K562 (cell line): Measurements from ENCODE around the gene HOMEZ. TPM values are rescaled to one million over a fixed set of nuclear protein-coding genes. Genes with fewer than 3 reads are reported as not detected.

ENCODE experiments used
- ATAC-seq: fragments of 200-7000 bp; cut with Tn5 transposase; 3 replicates; pipeline ENCODE4 v1.9.1; 2020; ENCODE audit warnings: moderate library complexity
- BruUV-seq: library from RNA; stranded (reverse); fragments of 400-500 nt; replicated peaks from 2 replicates; lab custom pipeline; 2021; lab: Mats Ljungman, UMichigan
- CTCF ChIA-PET: fragments of 300-600 bp; formaldehyde crosslinking; extraction: SDS; loops from one replicate; lab custom pipeline; 2021; ENCODE audit warnings: low intra/inter-chr PET ratio; lab: Yijun Ruan, JAX
- POLR2A ChIA-PET: fragments of 300-600, 350-650 bp; sonication (Branson Sonifier 250); formaldehyde crosslinking; extraction: SDS; loops from one replicate; lab custom pipeline; 2021; ENCODE audit warnings: antibody characterized with exemption, inconsistent platforms; lab: Yijun Ruan, JAX
- DNase-seq, 4 experiments: peaks; one replicate each; pipeline versions ENCODE4 v3.0.0 to v3.0.0-alpha.2; 2011 to 2018; ENCODE audit warnings: low spot score in 3 of 4, mixed read lengths in 3 of 4; ENCODE audit errors: extremely low read depth in 1 of 4
- FAIRE-seq: peaks from 2 replicates; lab custom pipeline; 2011; peaks lifted over from hg19 to GRCh38; lab: Jason Lieb, UNC
- H2AFZ ChIP-seq: 2 replicates; pipeline ENCODE4 v1.6.0; 2011; ENCODE audit warnings: low read depth, low read length, control low read depth, inconsistent platforms
- H3K27ac ChIP-seq: fragments of 200-600 bp; 3 replicates; pipeline ENCODE4 v1.8.0; 2011; ENCODE audit warnings: low read depth, mild to moderate bottlenecking, control low read depth, inconsistent platforms, low read length, moderate library complexity, mixed read lengths; ENCODE audit errors: extremely low read depth
- H3K27me3 ChIP-seq, 2 experiments: fragments of 300-600 bp in 1 of 2; 2 replicates in 1 of 2; 3 replicates in 1 of 2; pipeline versions ENCODE4 v1.6.0 to v1.8.0; 2011; ENCODE audit warnings: inconsistent platforms in 2 of 2, low read length in 2 of 2, mild to moderate bottlenecking in 1 of 2, mixed read lengths in 1 of 2, moderate library complexity in 1 of 2; ENCODE audit not compliant: control insufficient read depth in 2 of 2, insufficient read depth in 2 of 2
- H3K36me3 ChIP-seq: fragments of 300-600 bp; 3 replicates; pipeline ENCODE4 v1.8.0; 2011; ENCODE audit warnings: mild to moderate bottlenecking, low read length, inconsistent platforms; ENCODE audit not compliant: control insufficient read depth, insufficient read depth
- H3K4me1 ChIP-seq, 2 experiments: fragments of 200-600 bp in 1 of 2; replicated peaks in 1 of 2; 2 replicates in 1 of 2; 3 replicates in 1 of 2; pipeline versions ENCODE4 v1.5.1 to v1.8.0; 2011; ENCODE audit warnings: inconsistent platforms in 2 of 2, low read length in 2 of 2, mild to moderate bottlenecking in 1 of 2, mixed read lengths in 1 of 2, moderate library complexity in 1 of 2; ENCODE audit not compliant: control insufficient read depth in 2 of 2, insufficient read depth in 2 of 2
- H3K4me2 ChIP-seq: 2 replicates; pipeline ENCODE4 v1.6.1; 2011; ENCODE audit warnings: low read length, control low read depth, inconsistent platforms, mixed read lengths; ENCODE audit not compliant: insufficient read depth
- H3K4me3 ChIP-seq: fragments of 200-600 bp; sonication (generic), shearing (Covaris generic); 2 replicates; pipeline ENCODE4 v1.5.1; 2016; ENCODE audit warnings: control low read depth, inconsistent platforms
- H3K79me2 ChIP-seq: fragments of 200-600 bp; 3 replicates; pipeline ENCODE4 v1.8.0; 2011; ENCODE audit warnings: low read length, inconsistent platforms; ENCODE audit not compliant: control insufficient read depth, insufficient read depth
- H3K9ac ChIP-seq, 2 experiments: 2 replicates each; pipeline versions ENCODE4 v1.6.0 to v1.6.1; 2011; ENCODE audit warnings: low read depth in 2 of 2, low read length in 2 of 2, control low read depth in 1 of 2, inconsistent platforms in 1 of 2, mild to moderate bottlenecking in 1 of 2, mixed read lengths in 1 of 2; ENCODE audit not compliant: insufficient read depth in 1 of 2
- H3K9me1 ChIP-seq: one replicate; pipeline ENCODE4 v1.6.0; 2011; ENCODE audit warnings: inconsistent platforms, mild to moderate bottlenecking, low read length, moderate library complexity; ENCODE audit not compliant: control insufficient read depth, insufficient read depth
- H3K9me3 ChIP-seq: replicated peaks from 2 replicates; pipeline ENCODE4 v1.5.1; 2011; ENCODE audit warnings: low read depth, low read length, inconsistent platforms; ENCODE audit not compliant: control insufficient read depth, insufficient read depth
- H4K20me1 ChIP-seq: replicated peaks from 2 replicates; pipeline ENCODE4 v1.6.1; 2011; ENCODE audit warnings: low read length, inconsistent platforms, mixed read lengths; ENCODE audit not compliant: control insufficient read depth, insufficient read depth
- ATF1 ChIP-seq, 2 experiments: fragments of 450-650 bp in 1 of 2; IDR thresholded peaks; 2 replicates each; pipeline ENCODE4 v1.6.1; 2016; ENCODE audit warnings: missing compliant biosample characterization in 1 of 2, missing genetic modification characterization in 1 of 2
- ESRRA ChIP-seq: fragments of 450-650 bp; IDR thresholded peaks from 2 replicates; pipeline ENCODE4 v1.6.1; 2014; ENCODE audit warnings: low read depth, mild to moderate bottlenecking, moderate library complexity, borderline replicate concordance
- GATA2 ChIP-seq: sonication (generic); formaldehyde crosslinking; IDR thresholded peaks from 2 replicates; pipeline ENCODE4 v1.4.0; 2020; ENCODE audit warnings: mild to moderate bottlenecking, missing genetic modification reagents
- HNRNPLL ChIP-seq: fragments of 200-400 bp; formaldehyde crosslinking; IDR thresholded peaks from 2 replicates; pipeline ENCODE4 v1.6.1; 2017; ENCODE audit warnings: low read length, low read depth, mild to moderate bottlenecking; ENCODE audit not compliant: poor library complexity, severe bottlenecking
- POLR2AphosphoS2 ChIP-seq: IDR thresholded peaks from 2 replicates; pipeline ENCODE4 v1.6.1; 2012; ENCODE audit warnings: low read length, improper control_type of control experiment
- PRPF4 ChIP-seq: fragments of 200-400 bp; formaldehyde crosslinking; IDR thresholded peaks from one replicate; pipeline ENCODE4 v1.6.1; 2017; ENCODE audit warnings: low read length, low read depth, mild to moderate bottlenecking; ENCODE audit not compliant: insufficient read depth, poor library complexity, severe bottlenecking
- SOX6 ChIP-seq: fragments of 450-650 bp; IDR thresholded peaks from 2 replicates; pipeline ENCODE4 v1.6.1; 2014; ENCODE audit warnings: mild to moderate bottlenecking
- WGBS: fragments of 100-300 bp; shearing (Covaris generic); methylation state at CpG from one replicate; pipeline ENCODE4 v1.1.6; 2016; ENCODE audit warnings: low coverage, mixed read lengths; ENCODE audit not compliant: insufficient coverage; ENCODE audit errors: missing lambda C conversion rate; 5-methylcytosine and 5-hydroxymethylcytosine counted together
- in situ Hi-C: fragments of 300-500 bp; cut with MboI; formaldehyde crosslinking; loops from 4 replicates; pipeline ENCODE4 v1.15.0; 2018; ENCODE audit warnings: inconsistent platforms, mixed read lengths
- intact Hi-C: fragments of 100-400 bp; cut with micrococcal nuclease; formaldehyde crosslinking; loops from 2 replicates; pipeline ENCODE4 v1.14.2; 2022
- polyA plus RNA-seq, 8 experiments: library from polyadenylated mRNA; depleted of rRNA in 4 of 8; stranded (reverse) in 5 of 8; unstranded in 3 of 8; fragments of >200 nt; fragmentation: Nextera tagmentation in 2 of 8; fragmentation: Illumina TruSeq in 1 of 8; extraction: Ambion mirVana in 2 of 8; extraction: Trizol in 1 of 8; gene quantifications; 2 replicates each; pipeline versions ENCODE4 v1.2.1 to v1.2.3, GENCODE V29; 2011 to 2014; ENCODE audit warnings: inconsistent platforms in 1 of 8, missing spikeins in 1 of 8
- total RNA-seq, 7 experiments: library from RNA; depleted of rRNA in 6 of 7; stranded (reverse); fragments of >200 nt in 6 of 7; fragmentation: Illumina TruSeq in 2 of 7; extraction: Trizol in 2 of 7; gene quantifications; 2 replicates each; pipeline versions ENCODE4 v1.2.1 to v1.2.3, GENCODE V29; 2011 to 2021; ENCODE audit warnings: low replicate concordance in 1 of 7

HOMEZ gene
- total and polyA plus RNA-seq, 9 of the 15 experiments (the other 6 are each of a cell fraction or from before 2014, with no cell fraction given): 3.0 to 30.2 (median 16.9) TPM

GRCh38 chr14:23281247-23281646, 4.7 kb downstream of the HOMEZ start:
- in situ Hi-C loops (no loop called here), intact Hi-C loops (no loop called here)
- Histone ChIP-seq H3K27ac (peak overlapping the region; percentile 60), H3K4me2 (peak overlapping the region; percentile 48), H3K9me1 (no peaks in the 10 kb centered on the region), H3K9ac (0 out of 4 replicates have a peak overlapping the region, but pooled peaks of 1 of the 2 experiments have one; percentile 9), H3K4me1 (peaks cover 28 to 43% of the 10 kb centered on the region in 2 experiments; a peak in 4 of 5 replicates), H3K9me3 (no peaks in the 10 kb centered on the region), H3K36me3 (peaks cover 34% of the 10 kb centered on the region), H3K27me3 (no peaks in the 10 kb centered on the region), H4K20me1 (no peaks in the 10 kb centered on the region), H2AFZ (no peak overlapping the region), H3K4me3 (no peak overlapping the region), H3K79me2 (peaks cover 60% of the 10 kb centered on the region)
- TF ChIP-seq ATF1 (CRISPR knock-in tag; IDR thresholded peaks at IDR 0.05): no peak
- 0 out of 2 replicates have a peak, but pooled peaks have one; percentile 28 for TF ChIP-seq ATF1 (tag; IDR thresholded peaks at IDR 0.05)
- no peak for TF ChIP-seq PRPF4
- TF ChIP-seq GATA2 (CRISPR knock-in tag): peak; percentile 82
- TF ChIP-seq HNRNPLL: peak; percentile 66
- peak; percentile 65; the same call in 1 of the 2 replicates for TF ChIP-seq POLR2AphosphoS2
- no peak for TF ChIP-seq ESRRA
- TF ChIP-seq SOX6: 0 out of 2 replicates have a peak, but pooled peaks have one; percentile 6
- ChIA-PET POLR2A (interaction anchor here (0.6 to 2.8 kb wide), 4 partner anchors 13 to 393 kb away, joined by 3 to 12 read pairs (median 4); partner anchors contain the start of gene BCL2L2), CTCF (interaction anchor here (0.7 kb wide), 1 partner anchor 18 kb away, joined by 4 read pairs; no protein-coding TSS in a partner anchor)
- FAIRE-seq: no peak
- DNase-seq: no peak
- BruUV-seq: no TSS peak
- 40% methylated on average over 6 of the region's 6 CpGs for WGBS
- no peak for ATAC-seq
